H1 (cell line): ENCODE measurements around the gene EDDM3A. TPM values are rescaled to one million over a fixed set of nuclear protein-coding genes. Genes with fewer than 3 reads are reported as not detected.

ENCODE experiments used
- EP300 ChIP-seq, 2 experiments: IDR thresholded peaks; 1 replicate in 1 of 2; 2 replicates in 1 of 2; pipeline ENCODE4 v1.6.1; 2011 to 2012; ENCODE audit warnings: low read depth in 2 of 2, low read length in 2 of 2, mild to moderate bottlenecking in 2 of 2, borderline replicate concordance in 1 of 2, inconsistent platforms in 1 of 2, moderate library complexity in 1 of 2
- HDAC2 ChIP-seq, 2 experiments: fragments of 300-600 bp in 1 of 2; sonication (generic) in 1 of 2; IDR thresholded peaks; 2 replicates each; pipeline ENCODE4 v1.6.1; 2011 to 2012; ENCODE audit warnings: low read depth in 2 of 2, low read length in 2 of 2, mild to moderate bottlenecking in 2 of 2, moderate library complexity in 2 of 2, borderline replicate concordance in 1 of 2, inconsistent platforms in 1 of 2
- RAD21 ChIP-seq, 2 experiments: IDR thresholded peaks in 1 of 2; conservative IDR thresholded peaks in 1 of 2; 2 replicates each; pipeline ENCODE4 v1.6.1; 2011; ENCODE audit warnings: low read depth in 2 of 2, low read length in 2 of 2, improper control_type of control experiment in 1 of 2, inconsistent platforms in 1 of 2, mild to moderate bottlenecking in 1 of 2, moderate library complexity in 1 of 2
- RBBP5 ChIP-seq: IDR thresholded peaks from 2 replicates; pipeline ENCODE4 v1.7.1; 2012; ENCODE audit warnings: low read depth, mild to moderate bottlenecking, inconsistent platforms, low read length, moderate library complexity, borderline replicate concordance
- RXRA ChIP-seq: IDR thresholded peaks from 2 replicates; pipeline ENCODE4 v1.6.1; 2011; ENCODE audit warnings: low read depth, mild to moderate bottlenecking, low read length, moderate library complexity; ENCODE audit not compliant: insufficient read depth
- SP2 ChIP-seq: IDR thresholded peaks from 2 replicates; pipeline ENCODE4 v1.6.1; 2012; ENCODE audit warnings: mild to moderate bottlenecking, low read length, inconsistent platforms
- SUZ12 ChIP-seq: fragments of 200-600 bp; sonication (generic); IDR thresholded peaks from 2 replicates; pipeline ENCODE4 v1.6.1; 2012; ENCODE audit warnings: mild to moderate bottlenecking, inconsistent platforms, low read length, moderate library complexity, mixed read lengths
- polyA plus RNA-seq, 7 experiments: library from polyadenylated mRNA; depleted of rRNA in 3 of 7; stranded (reverse) in 5 of 7; unstranded in 2 of 7; fragments of >200 nt in 5 of 7; fragments of 200-250 nt in 2 of 7; gene quantifications; 1 replicate in 5 of 7; 2 replicates in 1 of 7; 4 replicates in 1 of 7; pipeline versions ENCODE4 v1.2.1 to v1.2.3, GENCODE V29; 2011 to 2013; ENCODE audit warnings: missing spikeins in 2 of 7, mixed read lengths in 2 of 7
- total RNA-seq: library from RNA; stranded (reverse); fragmentation: NEBNext Ultra II Directional; extraction: Animal tissue kit (Norgen Biotek cat#: 25700); gene quantifications from 2 replicates; pipeline ENCODE4 v1.2.1, GENCODE V29; 2021
- TF ChIP-seq, protein P1 (sequence below), 3 experiments: IDR thresholded peaks; 1 replicate in 2 of 3; 2 replicates in 1 of 3; pipeline versions ENCODE4 v1.5.1 to v1.6.1; 2011; ENCODE audit warnings: low read length in 3 of 3, mild to moderate bottlenecking in 3 of 3, inconsistent platforms in 2 of 3, low read depth in 1 of 3, moderate library complexity in 1 of 3; ENCODE audit not compliant: insufficient read depth in 1 of 3; ENCODE audit errors: control extremely low read depth in 1 of 3

EDDM3A gene
- total and polyA plus RNA-seq, 2 of the 8 experiments (the other 6 are each of a cell fraction or from before 2014, with no cell fraction given) = 0.09 TPM; not detected in 1

DNA sequence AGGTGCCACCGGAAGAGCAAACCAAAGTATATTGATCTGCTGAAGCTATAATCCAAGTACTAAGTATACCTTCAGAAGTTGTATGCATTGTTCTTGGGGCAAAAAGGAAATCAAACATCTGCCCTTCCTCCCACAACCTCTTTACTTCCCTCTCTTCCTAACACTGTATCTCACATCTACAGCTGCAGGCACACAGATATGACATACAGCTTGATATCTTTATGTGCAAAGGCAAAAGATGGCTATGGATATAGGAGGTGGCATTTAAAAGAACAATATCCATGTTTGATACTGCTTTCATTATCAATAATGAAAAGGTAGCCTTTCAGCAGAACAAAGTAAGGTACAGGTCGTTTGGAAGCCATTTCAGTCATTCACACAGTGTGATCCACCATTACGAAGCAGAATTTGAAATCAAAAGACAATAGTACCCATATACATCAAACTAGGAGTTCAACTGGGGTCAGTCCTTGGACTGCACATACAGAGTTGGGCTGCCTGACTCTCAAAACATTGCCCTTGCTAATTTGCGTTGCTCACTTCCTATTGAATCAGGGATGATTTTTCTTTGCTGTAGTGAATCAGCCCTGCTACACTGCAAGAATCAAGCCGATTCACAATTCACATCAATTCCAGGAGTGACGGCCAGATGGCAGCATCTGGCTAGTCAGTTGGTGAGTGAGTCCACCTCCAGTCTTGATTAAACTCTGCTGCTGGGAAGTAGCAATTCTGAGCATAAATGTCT, 48.2 kb upstream of the EDDM3A start (continued):
- TF ChIP-seq EP300 (IDR thresholded peaks at IDR 0.05; ENCODE audit: borderline replicate concordance in 1 of 2, low read depth in 2 of 2, low read length in 2 of 2) = no peak
- no peak for TF ChIP-seq RBBP5
- no peak for TF ChIP-seq SP2
- TF ChIP-seq, protein P1, sequence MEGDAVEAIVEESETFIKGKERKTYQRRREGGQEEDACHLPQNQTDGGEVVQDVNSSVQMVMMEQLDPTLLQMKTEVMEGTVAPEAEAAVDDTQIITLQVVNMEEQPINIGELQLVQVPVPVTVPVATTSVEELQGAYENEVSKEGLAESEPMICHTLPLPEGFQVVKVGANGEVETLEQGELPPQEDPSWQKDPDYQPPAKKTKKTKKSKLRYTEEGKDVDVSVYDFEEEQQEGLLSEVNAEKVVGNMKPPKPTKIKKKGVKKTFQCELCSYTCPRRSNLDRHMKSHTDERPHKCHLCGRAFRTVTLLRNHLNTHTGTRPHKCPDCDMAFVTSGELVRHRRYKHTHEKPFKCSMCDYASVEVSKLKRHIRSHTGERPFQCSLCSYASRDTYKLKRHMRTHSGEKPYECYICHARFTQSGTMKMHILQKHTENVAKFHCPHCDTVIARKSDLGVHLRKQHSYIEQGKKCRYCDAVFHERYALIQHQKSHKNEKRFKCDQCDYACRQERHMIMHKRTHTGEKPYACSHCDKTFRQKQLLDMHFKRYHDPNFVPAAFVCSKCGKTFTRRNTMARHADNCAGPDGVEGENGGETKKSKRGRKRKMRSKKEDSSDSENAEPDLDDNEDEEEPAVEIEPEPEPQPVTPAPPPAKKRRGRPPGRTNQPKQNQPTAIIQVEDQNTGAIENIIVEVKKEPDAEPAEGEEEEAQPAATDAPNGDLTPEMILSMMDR (IDR thresholded peaks at IDR 0.05; ENCODE audit: control extremely low read depth in 1 of 3, insufficient read depth in 1 of 3, low read depth in 1 of 3, low read length in 3 of 3) = peak; percentile 76 to 90 (median 87)
- TF ChIP-seq HDAC2 (IDR thresholded peaks at IDR 0.05; ENCODE audit: borderline replicate concordance in 1 of 2, low read depth in 2 of 2, low read length in 2 of 2) = no peak
- TF ChIP-seq SUZ12 = no peak
- no peak for TF ChIP-seq RXRA
- peak; percentile 97 to 98 for TF ChIP-seq RAD21 (IDR thresholded peaks at IDR 0.05 in 1 of 2, conservative IDR thresholded peaks at IDR 0.05 in 1 of 2; ENCODE audit: low read depth in 2 of 2, low read length in 2 of 2)
